ENCODE data around the gene TEX53. TPM values are rescaled to one million over a fixed set of nuclear protein-coding genes. Genes with fewer than 3 reads are reported as not detected.
A peak's percentile ranks its signal among the peaks of the same experiment; 100 is the strongest.

TEX53 gene
- polyA plus RNA-seq, 3 donors = not detected

GRCh38 chr9:114627553-114627952 is 30.1 kb downstream of the TEX53 start:
- peaks cover 82 to 83% of the 10 kb centered on the region in 2 donors for H3K36me3 Mint-ChIP-seq
- H3K4me3 ChIP-seq (replicated peaks in 1 of 3; ENCODE audit: low read depth in 2 of 3, low read length in 3 of 3) = no peak overlapping the region
- H3K27ac Mint-ChIP-seq = no peak overlapping the region
- intact Hi-C loops (cut with micrococcal nuclease) = no loop called here
- no peak overlapping the region for H3K4me2 ChIP-seq (replicated peaks; ENCODE audit: extremely low read depth, low read length, poor library complexity, severe bottlenecking)
- H3K9me3 ChIP-seq (replicated peaks in 1 of 2; ENCODE audit: control insufficient read depth in 1 of 2, insufficient read depth in 1 of 2, low read length in 2 of 2) = no peaks in the 10 kb centered on the region
- no CpG with 5 or more reads among the region's 1 CpG for WGBS (ENCODE audit: insufficient coverage)
- H3K9me3 Mint-ChIP-seq = no peaks in the 10 kb centered on the region
- no peak overlapping the region for H2AFZ ChIP-seq (ENCODE audit: insufficient read depth, low read depth, low read length, poor library complexity, severe bottlenecking)
- no peak overlapping the region for H3K4me3 Mint-ChIP-seq
- no peak overlapping the region for H3K27ac ChIP-seq (ENCODE audit: low read depth in 1 of 2, low read length in 2 of 2)
- H3K4me1 ChIP-seq (ENCODE audit: control insufficient read depth in 1 of 2, insufficient read depth in 2 of 2, low read length in 2 of 2) = peaks cover 6 to 11% of the 10 kb centered on the region in 2 donors
- DNase-seq = no peak
- peaks cover 0 to 5% (median 2%) of the 10 kb centered on the region in 3 donors for H3K27me3 Mint-ChIP-seq (ENCODE audit: low read depth in 3 of 3)
- H3K9ac ChIP-seq (ENCODE audit: insufficient read depth, low read length, poor library complexity, severe bottlenecking) = no peak overlapping the region
- H3K4me1 Mint-ChIP-seq = peaks cover 10% of the 10 kb centered on the region
- H3K36me3 ChIP-seq (replicated peaks in 1 of 2; ENCODE audit: control insufficient read depth in 1 of 2, insufficient read depth in 2 of 2, low read length in 2 of 2) = peaks cover 70 to 85% of the 10 kb centered on the region in 2 donors
- TF ChIP-seq CTCF (IDR thresholded peaks at IDR 0.05) = no peak
- H3K27me3 ChIP-seq (ENCODE audit: control insufficient read depth in 2 of 2, insufficient read depth in 2 of 2, low read length in 2 of 2) = no peaks in the 10 kb centered on the region
- H4K20me1 ChIP-seq (ENCODE audit: insufficient read depth, low read length) = peaks cover 5% of the 10 kb centered on the region
- H3K79me2 ChIP-seq (ENCODE audit: insufficient read depth, low read length) = no peaks in the 10 kb centered on the region

- TF ChIP-seq CTCF (IDR thresholded peaks at IDR 0.05) = no peak
- Mint-ChIP-seq H3K27me3 (ENCODE audit: low read depth in 3 of 3) (peaks cover 0 to 5% (median 2%) of the 10 kb centered on the region in 3 donors), H3K4me1 (peaks cover 10% of the 10 kb centered on the region), H3K4me3 (no peak overlapping the region), H3K36me3 (peaks cover 81 to 82% of the 10 kb centered on the region in 2 donors), H3K27ac (peak overlapping the region in 3 of 7 donors; percentile 17 to 33 (median 25)), H3K9me3 (no peaks in the 10 kb centered on the region)
- Histone ChIP-seq H3K79me2 (ENCODE audit: insufficient read depth, low read length) (no peaks in the 10 kb centered on the region), H4K20me1 (ENCODE audit: insufficient read depth, low read length) (peaks cover 5% of the 10 kb centered on the region), H3K9me3 (replicated peaks in 1 of 2; ENCODE audit: control insufficient read depth in 1 of 2, insufficient read depth in 1 of 2, low read length in 2 of 2) (no peaks in the 10 kb centered on the region), H2AFZ (ENCODE audit: insufficient read depth, low read depth, low read length, poor library complexity, severe bottlenecking) (no peak overlapping the region), H3K27ac (ENCODE audit: low read depth in 1 of 2, low read length in 2 of 2) (no peak overlapping the region), H3K27me3 (ENCODE audit: control insufficient read depth in 2 of 2, insufficient read depth in 2 of 2, low read length in 2 of 2) (no peaks in the 10 kb centered on the region), H3K36me3 (replicated peaks in 1 of 2; ENCODE audit: control insufficient read depth in 1 of 2, insufficient read depth in 2 of 2, low read length in 2 of 2) (peaks cover 69 to 85% of the 10 kb centered on the region in 2 donors), H3K4me2 (replicated peaks; ENCODE audit: extremely low read depth, low read length, poor library complexity, severe bottlenecking) (no peak overlapping the region), H3K9ac (ENCODE audit: insufficient read depth, low read length, poor library complexity, severe bottlenecking) (no peak overlapping the region), H3K4me3 (replicated peaks in 1 of 3; ENCODE audit: low read depth in 2 of 3, low read length in 3 of 3) (no peak overlapping the region), H3K4me1 (ENCODE audit: control insufficient read depth in 1 of 2, insufficient read depth in 2 of 2, low read length in 2 of 2) (peaks cover 6 to 11% of the 10 kb centered on the region in 2 donors)
- no peak for DNase-seq
- intact Hi-C loops (cut with micrococcal nuclease) = no loop called here
- WGBS (ENCODE audit: insufficient coverage) = 100% methylated on average over 4 of the region's 4 CpGs
These were observed 31.1 kb downstream of the TEX53 start for GRCh38 chr9:114626415-114627020.

All from CD14-positive monocyte (primary cell).